Adrenal gland (tissue), 5 donors: ENCODE data around the gene HTATSF1.

Experiments used
- CTCF ChIP-seq, 6 experiments: fragments of 450-650 bp in 4 of 6; fragments of 200-600 bp in 2 of 6; sonication (generic) in 1 of 6; IDR thresholded peaks; 1 replicate in 5 of 6; 2 replicates in 1 of 6; pipeline versions ENCODE4 v1.5.1 to v1.8.0; 2016 to 2021; ENCODE audit warnings: antibody characterized with exemption in 6 of 6, mild to moderate bottlenecking in 2 of 6, moderate library complexity in 1 of 6
- POLR2A ChIP-seq, 2 donors: fragments of 450-650 bp; IDR thresholded peaks; one replicate each; pipeline ENCODE4 v1.6.1; 2017; ENCODE audit warnings: antibody characterized with exemption in 2 of 2, mild to moderate bottlenecking in 2 of 2, moderate library complexity in 1 of 2
- donor health status: DM: no; HTN: no; CAD: no.

GRCh38 chrX:136534131-136534530, 36.7 kb downstream of the HTATSF1 start:
- TF ChIP-seq POLR2A (IDR thresholded peaks at IDR 0.05): no peak
- TF ChIP-seq CTCF (IDR thresholded peaks at IDR 0.05): no peak
